ENCODE measurements around the gene GPATCH11. TPM values are rescaled to one million over a fixed set of nuclear protein-coding genes. Genes with fewer than 3 reads are reported as not detected.

Gene GPATCH11
- total RNA-seq, result 20.9 TPM

DNA sequence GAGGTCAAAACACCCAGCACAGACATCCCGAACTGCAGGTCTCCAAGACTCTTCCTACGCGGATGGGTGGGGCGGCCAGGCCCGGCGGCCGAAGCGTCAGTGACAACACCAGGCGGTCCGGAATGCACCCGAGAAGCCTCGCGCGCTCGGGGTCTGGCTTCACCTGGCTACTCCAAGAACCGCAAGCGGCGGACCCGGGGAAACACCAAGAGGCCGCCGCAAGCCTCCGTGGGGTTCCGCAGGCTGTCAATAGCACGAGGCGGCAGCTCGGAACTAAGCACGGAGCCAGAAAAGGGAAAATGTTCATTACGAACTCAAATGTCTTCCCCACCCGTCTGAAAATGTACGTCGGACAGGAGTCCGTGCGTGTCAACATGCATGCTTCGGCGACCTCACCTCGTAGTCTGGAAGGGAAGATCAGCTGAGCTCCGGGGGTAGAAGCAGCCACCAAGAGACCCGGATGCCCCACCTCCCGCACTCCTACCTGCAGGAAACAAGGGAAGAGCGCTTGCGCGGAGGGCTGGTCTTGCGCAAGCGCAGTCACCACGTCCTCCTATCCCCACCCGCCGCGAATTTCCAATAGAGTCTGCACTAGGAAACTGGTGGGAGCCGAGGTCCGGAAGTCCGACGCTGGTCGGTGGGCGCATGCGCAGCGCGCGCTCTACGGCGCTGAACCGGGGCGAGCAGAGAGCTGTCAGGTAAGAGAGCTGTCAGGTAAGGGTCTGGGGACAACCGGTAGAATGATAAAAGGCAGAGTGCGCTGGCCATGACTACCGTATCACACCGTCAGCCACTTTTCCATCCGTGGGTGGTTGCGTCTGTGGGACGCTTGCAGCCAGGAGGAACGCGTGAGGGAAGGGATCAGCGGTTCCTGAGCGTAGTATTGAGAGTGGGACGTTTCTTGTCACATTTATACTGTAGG lies at the start of gene GPATCH11, which contains the start of gene HEATR5B:
TSS of gene GPATCH11 (plus strand) at position 646 of the 922 bp plus-strand sequence. CDS start 3,864 bp downstream, outside the sequence.
TSS of gene HEATR5B (minus strand) at position 500 of the 922 bp plus-strand sequence. CDS start 958 bp downstream, outside the sequence.
- DNase-seq, result peak; percentile 94

DNA sequence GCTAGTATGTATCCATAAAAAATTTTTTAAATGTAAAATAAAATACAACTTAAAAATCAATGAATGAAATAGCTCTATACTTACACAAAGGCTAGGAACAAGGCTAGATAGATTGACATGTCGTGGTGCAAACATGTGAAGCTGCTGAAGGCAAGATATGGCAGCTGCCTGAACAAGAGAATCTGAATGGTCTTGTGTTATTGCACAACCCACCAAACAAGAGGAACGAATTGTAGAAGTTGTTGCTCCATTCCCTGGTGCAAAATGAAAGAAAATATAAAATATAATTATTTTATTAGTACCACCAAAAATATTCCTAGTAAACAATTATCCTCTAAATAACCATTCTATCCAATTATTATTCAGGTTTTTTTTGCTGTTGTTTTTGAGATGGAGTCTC lies 46.5 kb upstream of the GPATCH11 start:
- no peak for DNase-seq

GRCh38 chr2:37039580-37039979 lies 44.7 kb upstream of the GPATCH11 start:
- DNase-seq, result no peak

DNA sequence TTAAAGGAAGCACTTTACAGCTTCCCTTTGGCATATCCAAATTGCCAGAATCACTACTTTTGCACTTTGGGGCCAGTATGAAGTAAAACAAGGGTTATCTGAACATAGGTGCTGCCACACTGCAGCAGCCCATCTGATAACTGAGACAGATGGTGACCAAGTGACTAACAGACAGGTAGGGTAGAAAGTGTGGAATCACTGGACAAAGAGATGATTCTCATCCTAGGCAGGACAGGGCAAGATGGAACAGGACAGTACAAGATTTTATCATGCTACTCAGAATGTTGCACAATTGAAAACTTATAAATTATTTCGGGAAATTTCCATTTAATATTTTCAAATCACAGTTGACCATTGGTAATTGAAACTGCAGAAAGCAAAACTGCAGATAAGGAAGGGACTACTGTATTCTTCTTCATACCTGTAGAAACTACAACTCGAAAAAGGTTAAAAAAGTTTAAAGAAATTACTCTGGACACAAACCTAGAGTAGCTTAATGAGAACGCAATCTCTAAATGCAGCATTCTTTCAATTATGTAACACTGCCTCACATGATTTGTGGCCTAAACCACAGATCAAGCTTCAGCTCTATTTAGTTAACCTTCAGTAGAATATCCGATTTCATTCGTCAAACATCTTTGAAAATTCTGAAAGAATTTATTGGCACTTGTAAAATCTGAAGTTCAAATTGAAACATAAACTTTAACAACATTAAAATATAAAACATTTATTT lies 31.6 kb upstream of the GPATCH11 start:
- no peak for DNase-seq

- DNase-seq, result no peak
These were observed 24.5 kb upstream of the GPATCH11 start for GRCh38 chr2:37059841-37060240.

- no peak for DNase-seq
These were observed 23.9 kb upstream of the GPATCH11 start for GRCh38 chr2:37060446-37060845.

- no peak for DNase-seq
These were observed 23.2 kb upstream of the GPATCH11 start for GRCh38 chr2:37061013-37061711.

- DNase-seq, result no peak
These were observed 22.5 kb upstream of the GPATCH11 start for GRCh38 chr2:37061776-37062175.

DNA sequence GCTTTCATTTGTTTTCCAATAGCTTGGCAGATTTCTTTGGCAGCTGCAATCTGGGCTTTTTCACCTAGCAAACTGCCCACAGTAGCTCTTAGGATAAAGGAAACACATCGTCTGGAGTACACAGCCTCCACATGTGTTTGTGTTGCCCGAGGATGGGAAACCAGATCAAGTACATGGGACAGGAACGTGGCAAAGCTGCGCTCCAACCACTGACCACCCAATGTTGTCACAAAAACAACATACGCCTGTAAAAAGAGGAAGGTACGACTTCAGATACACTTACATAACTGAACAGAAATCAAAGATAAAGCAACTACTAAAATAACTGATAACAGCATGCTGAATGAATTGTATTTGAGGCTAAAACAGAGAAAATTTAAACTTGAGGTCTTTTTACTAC lies 15.6 kb upstream of the GPATCH11 start:
- DNase-seq, result no peak

GRCh38 chr2:37070931-37071330 lies 13.4 kb upstream of the GPATCH11 start:
- no peak for DNase-seq

- DNase-seq, result no peak
These were observed 4.1 kb upstream of the GPATCH11 start for GRCh38 chr2:37080266-37080665.

DNA sequence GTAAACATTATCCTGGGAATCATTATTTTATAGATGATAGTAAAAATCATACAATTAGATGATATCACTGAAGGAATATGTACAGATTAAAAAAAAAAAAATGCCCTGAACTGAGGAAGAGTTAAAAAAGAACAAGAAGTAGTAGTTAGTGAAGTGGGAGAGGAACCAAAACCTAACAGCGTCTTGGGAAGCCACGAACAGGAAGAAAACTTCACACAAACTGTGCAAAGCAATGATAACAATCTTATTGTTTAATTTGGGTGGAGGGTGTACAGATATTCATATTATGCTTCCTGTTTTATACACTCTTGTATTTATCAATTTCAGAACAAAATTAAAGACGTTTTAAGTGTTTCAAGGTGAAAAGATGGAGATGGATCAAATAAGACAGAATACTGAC lies 3.6 kb upstream of the GPATCH11 start:
- DNase-seq, result no peak

- no peak for DNase-seq
These were observed 479 bp downstream of the GPATCH11 start for GRCh38 chr2:37084797-37085196.

GRCh38 chr2:37085731-37086147 lies 1.4 kb downstream of the GPATCH11 start:
- no peak for DNase-seq

DNA sequence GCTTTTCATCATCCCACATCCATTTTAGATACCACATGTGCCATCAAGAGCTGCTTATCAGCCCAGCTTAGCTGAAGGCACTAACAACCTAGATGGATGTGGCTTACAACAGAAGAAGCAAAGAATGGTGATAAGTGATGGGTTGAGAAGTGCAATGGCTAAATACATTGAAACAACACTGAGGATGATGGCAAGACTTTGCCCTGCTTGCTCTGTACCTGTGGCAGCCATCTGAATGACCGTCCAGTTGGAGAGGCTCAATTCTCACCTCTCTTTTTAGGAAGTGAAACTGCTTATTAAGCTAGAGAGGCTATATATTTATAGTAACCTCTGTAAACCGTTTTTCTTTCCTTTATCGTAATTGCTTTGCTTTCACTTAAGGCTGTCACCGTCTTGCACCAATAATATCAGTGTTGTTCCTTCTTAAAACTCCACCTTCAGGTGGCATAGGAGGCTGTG lies 5.7 kb downstream of the GPATCH11 start:
- no peak for DNase-seq

GRCh38 chr2:37091873-37092272 lies 7.6 kb downstream of the GPATCH11 start:
- no peak for DNase-seq

DNA sequence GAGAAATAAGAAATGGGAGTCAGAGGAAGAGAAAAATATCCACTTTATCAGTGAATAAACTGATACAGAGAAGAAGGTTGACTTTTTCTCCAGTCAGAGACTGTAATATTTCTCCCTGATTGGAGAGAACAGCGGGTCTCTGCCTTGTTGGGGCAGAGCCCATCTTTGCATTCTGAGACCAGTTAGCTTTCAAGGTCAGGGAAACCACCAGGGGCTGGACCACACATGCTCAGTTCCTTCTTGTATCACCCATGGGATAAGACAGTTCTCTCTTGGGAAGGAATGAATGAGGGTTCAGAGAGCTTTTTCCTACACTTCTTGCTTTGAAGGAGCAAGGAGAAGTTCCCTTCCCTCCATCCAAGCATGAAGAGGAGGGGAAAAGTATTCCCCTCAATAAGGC lies 12.2 kb downstream of the GPATCH11 start:
- DNase-seq, result no peak

DNA sequence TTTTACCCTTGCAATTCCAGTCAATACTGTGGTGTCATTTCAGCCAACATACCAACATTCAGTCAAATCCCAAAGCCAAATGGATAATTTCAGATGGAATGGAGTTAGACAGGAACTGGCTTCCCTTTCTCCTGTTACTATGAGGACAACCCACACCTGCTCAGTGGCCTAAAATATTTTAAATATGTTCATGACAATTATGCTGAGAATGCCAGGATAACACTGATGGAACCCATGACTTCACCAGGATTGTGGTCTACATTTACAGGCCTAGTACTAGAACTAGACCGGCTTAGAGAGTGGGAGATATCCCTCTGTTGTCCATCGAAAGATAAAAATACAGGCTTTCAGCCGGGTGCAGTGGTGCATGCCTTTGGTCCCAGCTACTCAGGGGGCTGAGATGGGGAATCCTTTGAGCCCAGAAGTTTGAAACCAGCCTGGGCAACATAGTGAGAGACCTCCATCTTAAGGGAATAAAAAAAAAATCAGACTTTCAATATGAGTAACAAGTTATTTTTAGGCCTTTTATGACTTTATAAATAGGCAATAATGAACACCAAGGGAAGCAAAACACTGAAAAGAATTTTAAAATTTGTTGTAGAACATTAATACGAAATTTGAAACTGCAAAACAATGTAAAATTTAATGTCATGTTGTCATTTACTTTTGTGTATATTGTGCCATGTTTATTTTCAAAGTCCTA lies 14.2 kb downstream of the GPATCH11 start:
- no peak for DNase-seq

DNA sequence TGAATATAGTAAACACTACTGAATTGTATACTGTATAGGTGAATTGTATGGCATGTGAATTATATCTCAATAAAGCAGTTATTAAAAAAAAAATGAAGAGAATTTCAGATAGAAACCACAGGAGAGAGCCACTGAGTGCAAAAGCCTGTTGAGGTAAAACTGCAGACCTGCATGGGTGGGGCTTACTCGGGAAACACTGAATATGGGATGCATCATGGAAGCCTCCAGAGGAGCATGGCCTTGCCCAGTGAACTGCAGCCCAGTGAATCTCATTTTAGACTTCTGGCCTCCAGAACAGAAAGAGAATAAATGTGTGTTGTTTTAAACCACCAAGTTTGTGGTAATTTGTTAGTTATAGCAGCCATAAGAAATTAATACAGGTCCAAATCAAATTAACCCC lies 15.7 kb downstream of the GPATCH11 start:
- no peak for DNase-seq

GRCh38 chr2:37102588-37102987 lies 18.3 kb downstream of the GPATCH11 start:
- no peak for DNase-seq

DNA sequence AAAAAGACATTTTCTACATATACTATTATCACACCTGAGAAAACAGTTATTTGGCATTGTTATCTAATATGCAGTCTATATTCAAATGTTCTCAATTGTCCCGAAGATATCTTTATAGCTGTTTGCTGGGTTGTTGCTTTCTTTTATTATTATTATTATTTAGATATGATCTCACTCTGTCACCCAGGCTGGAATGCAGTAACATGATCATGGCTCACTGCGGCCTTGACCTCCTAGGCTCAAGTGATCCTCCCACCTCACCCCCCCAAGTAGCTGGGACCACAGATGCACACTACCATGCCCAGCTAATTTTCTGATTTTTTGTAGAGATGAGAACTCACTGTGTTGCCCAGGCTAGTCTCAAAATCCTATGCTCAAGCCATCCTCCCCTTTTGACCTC lies 19.9 kb downstream of the GPATCH11 start:
- no peak for DNase-seq

- DNase-seq, result no peak
These were observed 20.8 kb downstream of the GPATCH11 start for GRCh38 chr2:37105150-37105549.
